Mammary epithelial cell (primary cell): ENCODE results near the gene PKD2.
"Not testable (repeated sequence)": the region's sequence is repeated elsewhere in the genome, so short reads cannot be mapped to it uniquely, and the experiment has no call there.

ENCODE experiments used
- EZH2 ChIP-seq: IDR thresholded peaks from 2 replicates; pipeline ENCODE4 v1.6.1; 2012; ENCODE audit warnings: low read length, inconsistent platforms, borderline replicate concordance
- TF ChIP-seq, protein P1 (sequence below), 2 donors: IDR thresholded peaks in 1 of 2; conservative IDR thresholded peaks in 1 of 2; 2 replicates each; pipeline ENCODE4 v1.5.1; 2011 to 2012; ENCODE audit warnings: inconsistent platforms in 2 of 2, low read length in 2 of 2, mild to moderate bottlenecking in 2 of 2, control low read depth in 1 of 2, low read depth in 1 of 2; ENCODE audit not compliant: insufficient read depth in 1 of 2; ENCODE audit errors: extremely low read depth in 1 of 2

DNA sequence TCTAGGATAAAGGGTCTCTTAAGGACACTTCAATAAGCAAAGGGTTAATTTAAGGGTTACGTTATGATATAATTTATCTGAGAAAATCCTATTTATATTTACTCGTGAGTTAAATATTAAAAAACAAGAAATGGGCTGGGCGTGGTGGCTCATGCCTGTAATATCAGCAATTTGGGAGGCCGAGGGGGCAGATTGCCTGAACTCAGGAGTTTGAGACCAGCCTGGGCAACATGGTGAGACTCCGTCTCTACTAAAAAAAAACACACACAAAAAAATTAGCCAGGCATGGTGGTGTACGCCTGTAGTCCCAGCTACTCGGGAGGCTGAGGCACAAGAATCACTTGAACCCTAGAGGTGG lies 100.7 kb downstream of the PKD2 start:
- TF ChIP-seq, protein P1, sequence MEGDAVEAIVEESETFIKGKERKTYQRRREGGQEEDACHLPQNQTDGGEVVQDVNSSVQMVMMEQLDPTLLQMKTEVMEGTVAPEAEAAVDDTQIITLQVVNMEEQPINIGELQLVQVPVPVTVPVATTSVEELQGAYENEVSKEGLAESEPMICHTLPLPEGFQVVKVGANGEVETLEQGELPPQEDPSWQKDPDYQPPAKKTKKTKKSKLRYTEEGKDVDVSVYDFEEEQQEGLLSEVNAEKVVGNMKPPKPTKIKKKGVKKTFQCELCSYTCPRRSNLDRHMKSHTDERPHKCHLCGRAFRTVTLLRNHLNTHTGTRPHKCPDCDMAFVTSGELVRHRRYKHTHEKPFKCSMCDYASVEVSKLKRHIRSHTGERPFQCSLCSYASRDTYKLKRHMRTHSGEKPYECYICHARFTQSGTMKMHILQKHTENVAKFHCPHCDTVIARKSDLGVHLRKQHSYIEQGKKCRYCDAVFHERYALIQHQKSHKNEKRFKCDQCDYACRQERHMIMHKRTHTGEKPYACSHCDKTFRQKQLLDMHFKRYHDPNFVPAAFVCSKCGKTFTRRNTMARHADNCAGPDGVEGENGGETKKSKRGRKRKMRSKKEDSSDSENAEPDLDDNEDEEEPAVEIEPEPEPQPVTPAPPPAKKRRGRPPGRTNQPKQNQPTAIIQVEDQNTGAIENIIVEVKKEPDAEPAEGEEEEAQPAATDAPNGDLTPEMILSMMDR (conservative IDR thresholded peaks at IDR 0.05 in 1 of 2, IDR thresholded peaks at IDR 0.05 in 1 of 2; ENCODE audit: extremely low read depth in 1 of 2, insufficient read depth in 1 of 2, low read depth in 1 of 2, low read length in 2 of 2): not testable (repeated sequence)
- not testable (repeated sequence) for TF ChIP-seq EZH2
